NOMO-1 treated with dmso at 0.1 percent for 144 hours (cell line): Measurements from ENCODE around the gene EZH1.
"Not testable (repeated sequence)": the region's sequence is repeated elsewhere in the genome, so short reads cannot be mapped to it uniquely, and the experiment has no call there.

Experiments used
- DNase-seq: peaks from one replicate; lab custom pipeline; 2025; ENCODE audit not compliant: unreplicated experiment; lab: John Stamatoyannopoulos, UW

The EZH1 gene

GRCh38 chr17:42670789-42671657 lies 73.8 kb downstream of the EZH1 start:
- DNase-seq: no peak

- no peak for DNase-seq
These were observed 74.7 kb downstream of the EZH1 start for GRCh38 chr17:42669977-42670788.

DNA sequence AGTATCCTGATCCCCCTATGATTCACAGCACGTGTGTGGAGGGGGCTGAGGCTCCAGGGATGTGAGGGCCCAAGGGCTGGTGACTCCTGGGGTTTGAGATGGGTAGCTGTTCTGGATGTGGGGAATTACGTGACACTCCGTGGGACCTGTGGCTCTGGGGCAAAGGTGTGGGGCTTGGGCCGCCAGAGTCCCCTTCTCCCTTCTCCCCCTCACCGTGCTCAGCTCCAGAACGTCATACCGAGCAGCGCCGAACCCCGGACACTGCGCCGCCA lies 75.2 kb downstream of the EZH1 start:
- DNase-seq: no peak

DNA sequence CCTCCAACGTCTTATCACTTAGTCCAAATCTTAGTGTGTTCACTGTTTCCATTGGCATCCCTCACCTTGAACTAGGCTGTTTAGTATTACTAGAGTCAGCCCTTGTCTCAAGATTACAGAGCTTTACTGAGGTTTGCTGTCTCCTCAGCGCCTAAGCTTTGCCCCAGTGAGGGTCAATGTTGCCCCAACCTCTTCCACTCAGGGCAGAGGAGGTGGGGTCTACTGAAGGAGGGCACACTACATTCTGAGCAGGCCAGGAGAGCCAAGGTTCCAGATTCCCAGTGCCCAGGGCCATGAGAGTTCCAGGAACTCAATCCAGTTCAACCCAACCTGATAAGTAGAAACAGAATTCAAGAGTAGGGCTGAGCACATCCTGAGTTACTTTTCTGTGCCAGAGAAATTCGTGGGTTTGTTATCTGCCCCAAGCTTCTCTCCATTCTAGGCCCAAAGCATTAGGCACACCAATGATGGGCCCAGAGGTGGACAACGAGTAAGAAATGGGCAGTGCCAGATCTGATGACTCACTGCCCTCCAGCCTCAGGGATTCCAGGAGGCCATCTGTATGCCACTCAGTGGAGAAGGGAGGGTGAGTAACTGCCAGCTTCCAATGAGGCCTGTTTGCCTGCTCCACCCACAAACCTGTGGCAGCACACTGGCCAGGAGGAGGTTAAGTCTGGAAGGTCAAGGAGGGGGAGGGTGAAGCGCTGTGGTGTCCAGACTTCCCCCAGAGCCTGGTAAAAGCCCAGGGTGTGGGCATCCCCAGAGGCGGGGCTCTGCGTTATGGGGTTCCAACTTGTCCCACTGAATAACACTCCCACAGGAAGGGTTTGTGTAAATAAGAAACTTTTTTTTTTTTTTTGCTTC lies 77.5 kb downstream of the EZH1 start:
- no peak for DNase-seq

DNA sequence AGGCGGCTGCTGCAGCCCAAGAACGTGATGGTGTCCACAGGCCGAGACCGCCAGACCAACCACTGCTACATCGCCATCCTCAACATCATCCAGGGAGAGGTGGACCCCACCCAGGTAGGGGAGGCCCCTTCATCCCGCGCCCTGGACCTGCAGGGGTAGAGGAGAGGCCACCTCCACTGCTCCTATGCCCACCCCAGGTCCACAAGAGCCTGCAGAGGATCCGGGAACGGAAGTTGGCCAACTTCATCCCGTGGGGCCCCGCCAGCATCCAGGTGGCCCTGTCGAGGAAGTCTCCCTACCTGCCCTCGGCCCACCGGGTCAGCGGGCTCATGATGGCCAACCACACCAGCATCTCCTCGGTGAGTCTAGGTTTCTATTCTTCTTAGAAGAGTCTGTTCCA lies 78.7 kb downstream of the EZH1 start:
- DNase-seq: not testable (repeated sequence)

- no peak for DNase-seq
These were observed 79.2 kb downstream of the EZH1 start for GRCh38 chr17:42665581-42666001.

DNA sequence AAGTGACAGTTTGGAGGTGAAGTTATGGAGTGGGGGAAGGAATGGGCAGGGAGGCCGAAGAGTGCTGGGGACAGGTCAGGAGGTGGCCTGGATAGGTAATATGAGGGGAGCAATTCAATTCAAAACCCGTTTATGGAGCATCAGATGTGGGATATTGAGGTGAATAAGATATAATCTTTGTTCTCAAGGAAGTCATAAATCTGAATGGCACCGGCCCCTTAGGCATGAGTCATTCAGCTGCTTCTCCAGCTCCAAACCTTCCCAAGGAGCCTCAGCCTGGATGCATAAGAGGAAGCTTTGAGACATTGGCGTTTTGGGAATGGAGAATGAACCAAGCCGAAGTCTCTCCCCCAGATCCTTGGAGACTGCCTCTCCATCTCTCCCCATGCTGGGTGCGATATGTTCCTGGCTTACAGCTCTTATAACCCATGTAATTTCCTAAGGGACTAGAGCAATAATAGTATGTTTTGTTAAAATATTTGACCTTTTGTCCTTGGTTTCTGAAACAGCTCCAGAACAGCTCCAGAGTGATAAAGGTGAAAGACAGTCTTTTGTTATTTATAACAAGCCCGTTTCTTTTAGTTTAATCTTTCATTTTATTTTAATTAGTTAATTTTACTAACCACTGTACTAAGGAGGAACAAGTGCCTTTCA lies 84.0 kb downstream of the EZH1 start:
- DNase-seq: no peak

- not testable (repeated sequence) for DNase-seq
These were observed 84.9 kb downstream of the EZH1 start for GRCh38 chr17:42659932-42660274.

DNA sequence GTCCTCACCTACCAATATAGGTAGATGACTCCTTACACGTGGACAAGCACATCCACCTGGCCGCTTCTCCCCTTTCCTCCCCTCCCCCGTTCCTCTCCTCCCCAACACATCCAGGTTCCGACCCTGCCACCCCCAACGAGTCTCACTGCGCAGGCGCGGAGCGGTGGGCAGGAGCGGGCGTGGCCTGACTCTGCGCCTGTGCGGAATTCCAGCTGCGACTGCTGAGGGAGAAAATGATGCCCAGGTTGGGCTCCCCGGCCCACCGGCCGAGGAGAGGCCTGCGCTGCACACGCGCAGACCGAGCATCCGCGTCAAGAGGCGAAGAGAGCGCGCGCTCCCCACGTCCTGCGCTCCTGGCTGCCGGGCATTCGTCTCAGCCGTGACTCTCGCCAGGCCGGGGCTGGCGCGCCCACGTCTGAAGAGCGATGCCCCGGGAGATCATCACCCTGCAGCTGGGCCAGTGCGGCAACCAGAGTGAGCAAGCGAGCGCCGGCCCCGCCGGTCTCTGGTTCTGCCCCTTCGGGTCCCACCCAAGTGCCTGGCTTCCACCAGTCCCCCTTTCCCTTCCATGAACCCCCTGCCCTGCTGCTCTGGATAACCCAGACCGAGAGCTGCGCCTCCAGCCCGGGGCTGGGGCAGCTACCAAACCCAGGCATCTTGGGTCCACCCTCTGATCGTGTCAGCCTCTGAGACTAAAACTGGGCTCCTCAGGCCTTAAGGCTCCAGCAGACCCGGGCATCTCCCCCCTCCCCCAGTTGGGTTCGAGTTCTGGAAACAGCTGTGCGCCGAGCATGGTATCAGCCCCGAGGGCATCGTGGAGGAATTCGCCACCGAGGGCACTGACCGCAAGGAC lies 85.5 kb downstream of the EZH1 start, which contains the start of gene TUBG2:
TUBG2 (plus strand) TSS at position 206 of the 853 bp plus-strand sequence; CDS start at position 426, 220 bp downstream.
- DNase-seq: no peak

DNA sequence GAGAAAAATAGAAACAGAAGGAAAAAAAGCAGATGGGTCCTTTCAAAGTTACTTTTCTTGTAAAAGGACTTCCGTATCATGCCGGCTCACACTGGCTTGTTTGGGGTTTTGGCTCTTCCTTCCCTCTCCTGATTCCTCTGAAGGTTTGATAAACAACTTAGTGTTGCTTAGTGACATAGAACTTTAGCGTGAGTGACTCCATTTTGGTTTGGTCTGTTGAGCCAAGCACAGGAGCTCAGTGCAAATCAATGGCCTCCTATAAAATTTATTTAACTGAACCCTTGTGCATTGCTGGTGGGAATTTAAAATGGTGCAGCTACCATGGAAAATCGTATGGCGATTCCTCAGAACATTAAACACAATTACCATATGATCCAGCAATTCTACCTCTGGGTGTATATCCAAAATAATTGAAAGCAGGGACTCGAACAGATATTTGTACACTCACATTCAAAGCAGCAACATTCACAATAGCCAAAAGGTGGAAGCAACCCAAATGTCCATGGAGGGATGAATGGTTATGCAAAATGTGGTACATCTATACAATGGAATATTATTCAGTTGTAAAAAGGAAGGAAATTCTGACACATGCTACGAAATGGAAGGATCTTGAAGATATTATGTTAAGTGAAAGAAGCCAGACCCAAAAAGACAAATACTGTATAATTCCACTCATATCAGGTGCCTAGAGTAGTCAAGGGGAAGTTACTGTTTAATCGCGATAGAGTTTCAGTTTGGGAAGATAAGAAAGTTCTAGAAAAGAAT lies 86.8 kb downstream of the EZH1 start:
- DNase-seq: no peak

DNA sequence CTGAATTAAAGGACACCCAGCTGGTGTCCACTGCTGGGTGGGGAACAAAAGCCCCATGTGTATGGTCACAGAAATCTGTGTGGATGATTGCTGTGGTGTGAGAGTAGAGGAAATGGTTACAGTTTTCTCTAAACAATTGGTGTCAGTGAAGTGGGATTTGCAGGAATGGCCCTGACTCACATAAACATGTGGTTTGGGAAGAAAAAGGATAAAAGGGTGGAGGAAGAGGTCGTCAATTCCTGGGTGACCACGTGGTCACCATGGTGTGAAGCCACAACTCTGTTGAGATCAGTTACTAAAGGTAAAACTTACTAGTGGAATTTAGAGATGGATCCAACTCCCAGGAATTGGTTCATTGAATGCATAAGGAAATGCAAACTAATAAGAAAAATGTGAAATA lies 89.3 kb downstream of the EZH1 start:
- no peak for DNase-seq

DNA sequence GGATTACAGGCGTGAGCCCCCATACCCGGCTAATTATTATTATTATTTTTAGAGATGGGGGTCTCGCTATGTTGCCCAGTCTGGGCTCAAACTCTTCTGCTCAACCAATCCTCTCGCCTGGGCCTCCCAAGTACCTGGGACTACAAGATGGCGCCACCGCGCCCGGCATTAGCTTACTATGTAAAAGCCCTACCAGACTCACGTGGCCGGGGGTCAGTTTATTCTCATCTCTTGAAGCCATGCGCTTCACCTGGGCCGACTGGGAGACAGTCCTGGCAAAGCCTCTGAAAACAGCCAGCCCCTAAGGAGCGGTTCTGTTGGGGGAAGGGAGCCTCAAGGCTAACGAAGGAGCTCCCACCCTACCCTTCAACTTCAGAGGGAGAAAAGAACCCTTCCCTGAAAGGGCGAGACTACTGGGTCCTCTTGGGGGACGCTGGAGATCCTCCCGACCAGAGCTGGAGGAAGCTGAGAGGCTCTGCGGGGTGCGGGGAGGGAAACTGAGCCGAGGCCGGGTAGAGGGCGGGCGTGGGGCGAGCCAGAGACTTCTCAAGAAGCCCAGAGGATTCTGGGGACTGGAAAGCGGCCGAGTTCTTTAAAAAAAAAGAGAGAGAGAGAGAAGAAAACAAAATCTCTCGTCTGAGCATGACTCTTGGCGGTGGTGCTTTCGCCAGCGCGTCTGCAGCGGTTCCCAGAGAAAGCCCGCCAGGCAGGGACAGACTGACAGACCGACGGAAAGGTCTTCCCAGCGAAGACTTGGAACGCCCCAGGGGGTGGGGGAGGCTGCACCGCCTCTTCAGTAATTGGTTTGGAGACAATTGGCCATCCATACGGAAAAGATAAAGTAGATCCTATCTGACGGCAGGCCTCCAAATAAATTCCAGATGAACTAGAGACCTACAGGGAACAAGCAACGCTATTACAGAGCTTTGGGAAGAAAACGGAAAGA lies 91.4 kb downstream of the EZH1 start:
- no peak for DNase-seq

DNA sequence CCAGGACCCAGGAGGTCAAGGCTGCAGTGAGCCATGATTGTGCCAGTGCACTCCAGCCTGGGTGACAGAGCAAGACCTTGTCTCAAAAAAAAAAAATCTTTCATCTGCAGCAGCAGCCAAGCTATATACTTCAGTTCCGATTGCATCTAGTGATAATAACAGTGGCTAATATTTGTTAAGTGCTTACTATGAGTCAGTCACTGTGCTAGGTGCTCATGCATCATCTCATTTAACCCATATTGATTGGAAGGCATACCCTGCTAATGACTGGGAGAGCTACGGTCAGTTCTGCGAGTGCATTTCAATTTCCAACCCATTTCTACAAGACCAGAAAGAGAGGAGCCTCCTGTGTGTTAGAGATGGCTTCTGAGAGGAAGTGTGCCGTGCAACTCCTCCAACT lies 93.4 kb downstream of the EZH1 start:
- DNase-seq: peak; percentile 15
